HAP-1 (cell line): ENCODE measurements around the gene FGF23.
A peak's percentile ranks its signal among the peaks of the same experiment; 100 is the strongest.

Source experiments
- DNase-seq, 2 experiments: peaks; one replicate each; pipeline ENCODE4 v3.0.0-alpha.2; 2016 to 2020; ENCODE audit warnings: low spot score in 2 of 2
- H3K27me3 ChIP-seq: fragments of 250-450 bp; sonication (Bioruptor Pico); 2 replicates; pipeline ENCODE4 v1.5.1; 2020; ENCODE audit warnings: low read depth, mild to moderate bottlenecking, moderate library complexity
- H3K36me3 ChIP-seq: fragments of 250-450 bp; sonication (Bioruptor Pico); replicated peaks from 2 replicates; pipeline ENCODE4 v1.5.1; 2020; ENCODE audit warnings: mild to moderate bottlenecking
- H3K4me1 ChIP-seq: fragments of 250-450 bp; sonication (Bioruptor Pico); 2 replicates; pipeline ENCODE4 v1.5.1; 2020; ENCODE audit warnings: mild to moderate bottlenecking
- H3K4me3 ChIP-seq: fragments of 250-450 bp; sonication (Bioruptor Pico); 2 replicates; pipeline ENCODE4 v1.5.1; 2020; ENCODE audit warnings: mild to moderate bottlenecking, moderate library complexity
- H3K9me3 ChIP-seq: fragments of 250-450 bp; sonication (Bioruptor Pico); 2 replicates; pipeline ENCODE4 v1.5.1; 2020; ENCODE audit warnings: mild to moderate bottlenecking, moderate library complexity
- in situ Hi-C: fragments of 300-500 bp; cut with MboI; formaldehyde crosslinking; loops from 3 replicates; pipeline ENCODE4 v1.14.3; 2020; ENCODE audit warnings: low sequenced_read_pairs, inconsistent platforms, mixed read lengths

FGF23 gene

GRCh38 chr12:4402996-4403395 lies 23.5 kb upstream of the FGF23 start:
- in situ Hi-C loops = no loop called here
- H3K27me3 ChIP-seq = peaks cover 9% of the 10 kb centered on the region; the same call in 1 of the 2 replicates
- H3K4me1 ChIP-seq = peaks cover 8% of the 10 kb centered on the region
- H3K9me3 ChIP-seq = no peaks in the 10 kb centered on the region
- no peak for DNase-seq
- no peaks in the 10 kb centered on the region for H3K36me3 ChIP-seq
- no peak overlapping the region for H3K4me3 ChIP-seq

- DNase-seq = no peak
- Histone ChIP-seq H3K36me3 (no peaks in the 10 kb centered on the region), H3K4me3 (no peak overlapping the region), H3K27me3 (peaks cover 11% of the 10 kb centered on the region), H3K4me1 (peaks cover 8% of the 10 kb centered on the region), H3K9me3 (no peaks in the 10 kb centered on the region)
- in situ Hi-C loops = no loop called here
Observed at GRCh38 chr12:4401117-4401516, 21.6 kb upstream of the FGF23 start.

GRCh38 chr12:4395818-4396217 lies 16.3 kb upstream of the FGF23 start:
- no peak overlapping the region for H3K4me3 ChIP-seq
- no peak for DNase-seq
- H3K4me1 ChIP-seq = no peaks in the 10 kb centered on the region
- H3K36me3 ChIP-seq = no peaks in the 10 kb centered on the region
- H3K27me3 ChIP-seq = peaks cover 17% of the 10 kb centered on the region
- H3K9me3 ChIP-seq = no peaks in the 10 kb centered on the region
- in situ Hi-C loops = no loop called here

GRCh38 chr12:4393211-4393610 lies 13.7 kb upstream of the FGF23 start:
- H3K4me3 ChIP-seq = no peak overlapping the region
- H3K4me1 ChIP-seq = no peaks in the 10 kb centered on the region
- in situ Hi-C loops = no loop called here
- no peak for DNase-seq
- H3K9me3 ChIP-seq = no peaks in the 10 kb centered on the region
- no peaks in the 10 kb centered on the region for H3K36me3 ChIP-seq
- peaks cover 11% of the 10 kb centered on the region; the same call in 1 of the 2 replicates for H3K27me3 ChIP-seq

GRCh38 chr12:4392223-4392742 lies 12.8 kb upstream of the FGF23 start:
- H3K36me3 ChIP-seq = no peaks in the 10 kb centered on the region
- H3K4me1 ChIP-seq = no peaks in the 10 kb centered on the region
- H3K27me3 ChIP-seq = peaks cover 11% of the 10 kb centered on the region; the same call in 1 of the 2 replicates
- DNase-seq = no peak
- no peaks in the 10 kb centered on the region for H3K9me3 ChIP-seq
- in situ Hi-C loops = no loop called here
- H3K4me3 ChIP-seq = no peak overlapping the region

GRCh38 chr12:4388662-4389061 lies 9.2 kb upstream of the FGF23 start:
- Histone ChIP-seq H3K4me1 (no peaks in the 10 kb centered on the region), H3K36me3 (no peaks in the 10 kb centered on the region), H3K27me3 (0 out of 2 replicates have a peak, but pooled peaks cover 5% of the 10 kb centered on the region), H3K4me3 (no peak overlapping the region), H3K9me3 (no peaks in the 10 kb centered on the region)
- in situ Hi-C loops = no loop called here
- DNase-seq = no peak

- Histone ChIP-seq H3K27me3 (0 out of 2 replicates have a peak, but pooled peaks cover 2% of the 10 kb centered on the region), H3K36me3 (no peaks in the 10 kb centered on the region), H3K4me1 (no peaks in the 10 kb centered on the region), H3K4me3 (no peak overlapping the region), H3K9me3 (no peaks in the 10 kb centered on the region)
- in situ Hi-C loops = no loop called here
- no peak for DNase-seq
Observed at GRCh38 chr12:4388032-4388431, 8.5 kb upstream of the FGF23 start.

- no peaks in the 10 kb centered on the region for H3K9me3 ChIP-seq
Observed at GRCh38 chr12:4387607-4388006, 8.1 kb upstream of the FGF23 start.

GRCh38 chr12:4386801-4387200 lies 7.3 kb upstream of the FGF23 start:
- DNase-seq = no peak
- in situ Hi-C loops = no loop called here
- Histone ChIP-seq H3K27me3 (no peaks in the 10 kb centered on the region), H3K4me3 (no peak overlapping the region), H3K36me3 (no peaks in the 10 kb centered on the region), H3K4me1 (no peaks in the 10 kb centered on the region), H3K9me3 (no peaks in the 10 kb centered on the region)

More at GRCh38 chr12:4387607-4388006, 8.1 kb upstream of the FGF23 start:
- in situ Hi-C loops = no loop called here
- H3K27me3 ChIP-seq = no peaks in the 10 kb centered on the region
- H3K36me3 ChIP-seq = no peaks in the 10 kb centered on the region
- no peak for DNase-seq
- H3K4me3 ChIP-seq = no peak overlapping the region
- H3K4me1 ChIP-seq = no peaks in the 10 kb centered on the region

- peak in 1 of 2 experiments; percentile 27 for DNase-seq
- Histone ChIP-seq H3K4me3 (no peak overlapping the region), H3K27me3 (no peaks in the 10 kb centered on the region), H3K4me1 (no peaks in the 10 kb centered on the region), H3K36me3 (no peaks in the 10 kb centered on the region), H3K9me3 (no peaks in the 10 kb centered on the region)
- in situ Hi-C loops = no loop called here
Observed at GRCh38 chr12:4383304-4383865, 3.9 kb upstream of the FGF23 start.

- Histone ChIP-seq H3K4me3 (no peak overlapping the region), H3K9me3 (no peaks in the 10 kb centered on the region), H3K4me1 (no peaks in the 10 kb centered on the region), H3K36me3 (no peaks in the 10 kb centered on the region), H3K27me3 (peaks cover 1% of the 10 kb centered on the region; the same call in 1 of the 2 replicates)
- no peak for DNase-seq
- in situ Hi-C loops = no loop called here
Observed at GRCh38 chr12:4380332-4380731, 820 bp upstream of the FGF23 start.

- DNase-seq = no peak
- in situ Hi-C loops = no loop called here
- Histone ChIP-seq H3K9me3 (no peaks in the 10 kb centered on the region), H3K4me3 (no peak overlapping the region), H3K27me3 (peaks cover 7% of the 10 kb centered on the region; the same call in 1 of the 2 replicates), H3K4me1 (no peaks in the 10 kb centered on the region), H3K36me3 (no peaks in the 10 kb centered on the region)
Observed at GRCh38 chr12:4378772-4379171, 740 bp downstream of the FGF23 start.

GRCh38 chr12:4375449-4375848 lies 4.1 kb downstream of the FGF23 start:
- no peak for DNase-seq
- Histone ChIP-seq H3K4me3 (no peak overlapping the region), H3K9me3 (no peaks in the 10 kb centered on the region), H3K36me3 (no peaks in the 10 kb centered on the region), H3K4me1 (no peaks in the 10 kb centered on the region), H3K27me3 (peaks cover 7% of the 10 kb centered on the region; the same call in 1 of the 2 replicates)
- in situ Hi-C loops = no loop called here

- in situ Hi-C loops = no loop called here
- Histone ChIP-seq H3K9me3 (no peaks in the 10 kb centered on the region), H3K27me3 (peaks cover 9% of the 10 kb centered on the region), H3K36me3 (no peaks in the 10 kb centered on the region), H3K4me3 (no peak overlapping the region), H3K4me1 (no peaks in the 10 kb centered on the region)
- DNase-seq = no peak
Observed at GRCh38 chr12:4372653-4373052, 6.9 kb downstream of the FGF23 start.

GRCh38 chr12:4370265-4370664 lies 9.2 kb downstream of the FGF23 start:
- Histone ChIP-seq H3K9me3 (no peaks in the 10 kb centered on the region), H3K27me3 (peaks cover 8% of the 10 kb centered on the region), H3K4me3 (no peak overlapping the region), H3K36me3 (no peaks in the 10 kb centered on the region), H3K4me1 (no peaks in the 10 kb centered on the region)
- in situ Hi-C loops = no loop called here
- DNase-seq = no peak
